Liver (tissue), 9 donors: Measurements from ENCODE around the gene ZDHHC14. TPM values are rescaled to one million over a fixed set of nuclear protein-coding genes. Genes with fewer than 3 reads are reported as not detected.

ENCODE experiments used
- DNase-seq: peaks from one replicate; pipeline ENCODE4 v3.0.0-alpha.2; 2017; ENCODE audit warnings: low spot score
- H3K27ac ChIP-seq, 2 donors: one replicate each; pipeline ENCODE4 v1.7.0; 2013; ENCODE audit warnings: inconsistent platforms in 2 of 2, low read length in 2 of 2, control low read depth in 1 of 2, low read depth in 1 of 2, mild to moderate bottlenecking in 1 of 2
- H3K27me3 ChIP-seq, 4 donors: one replicate each; pipeline versions ENCODE4 v1.6.1 to v1.7.0; 2013; ENCODE audit warnings: low read length in 3 of 4, inconsistent platforms in 1 of 4, mild to moderate bottlenecking in 1 of 4, moderate library complexity in 1 of 4; ENCODE audit not compliant: control insufficient read depth in 4 of 4, insufficient read depth in 4 of 4
- H3K36me3 ChIP-seq, 4 donors: one replicate each; pipeline versions ENCODE4 v1.6.1 to v1.7.0; 2013; ENCODE audit warnings: low read length in 3 of 4, mild to moderate bottlenecking in 3 of 4, low read depth in 1 of 4, moderate library complexity in 1 of 4; ENCODE audit not compliant: control insufficient read depth in 4 of 4, insufficient read depth in 3 of 4
- H3K4me1 ChIP-seq, 4 donors: one replicate each; pipeline versions ENCODE4 v1.6.1 to v1.7.0; 2013; ENCODE audit warnings: low read length in 3 of 4, mild to moderate bottlenecking in 3 of 4, moderate library complexity in 1 of 4; ENCODE audit not compliant: control insufficient read depth in 4 of 4, insufficient read depth in 4 of 4
- H3K4me3 ChIP-seq, 3 donors: one replicate each; pipeline versions ENCODE4 v1.6.1 to v1.7.0; 2013; ENCODE audit warnings: low read length in 3 of 3, control low read depth in 1 of 3, low read depth in 1 of 3, mild to moderate bottlenecking in 1 of 3
- H3K9ac ChIP-seq, 2 donors: one replicate each; pipeline ENCODE4 v1.7.0; 2013; ENCODE audit warnings: low read length in 2 of 2, mild to moderate bottlenecking in 2 of 2, moderate library complexity in 2 of 2, control low read depth in 1 of 2, low read depth in 1 of 2
- H3K9me3 ChIP-seq, 4 donors: one replicate each; pipeline versions ENCODE4 v1.6.1 to v1.7.0; 2013; ENCODE audit warnings: low read length in 3 of 4; ENCODE audit not compliant: control insufficient read depth in 4 of 4
- FOXA1 ChIP-seq: IDR thresholded peaks from 2 replicates; pipeline ENCODE4 v1.6.1; 2016; ENCODE audit warnings: antibody characterized with exemption
- FOXA2 ChIP-seq: IDR thresholded peaks from 2 replicates; pipeline ENCODE4 v1.6.1; 2016; ENCODE audit warnings: antibody characterized with exemption
- GABPA ChIP-seq, 2 donors: IDR thresholded peaks in 1 of 2; conservative IDR thresholded peaks in 1 of 2; 2 replicates each; pipeline ENCODE4 v1.6.1; 2016; ENCODE audit warnings: antibody characterized with exemption in 2 of 2, mild to moderate bottlenecking in 1 of 2, moderate library complexity in 1 of 2
- HNF4A ChIP-seq, 2 donors: conservative IDR thresholded peaks; 2 replicates each; pipeline ENCODE4 v1.6.1; 2016; ENCODE audit warnings: antibody characterized with exemption in 2 of 2, mild to moderate bottlenecking in 2 of 2
- HNF4G ChIP-seq: IDR thresholded peaks from 2 replicates; pipeline ENCODE4 v1.6.1; 2016; ENCODE audit warnings: antibody characterized with exemption
- JUND ChIP-seq, 2 donors: IDR thresholded peaks; 2 replicates each; pipeline ENCODE4 v1.6.1; 2016; ENCODE audit warnings: antibody characterized with exemption in 2 of 2
- RAD21 ChIP-seq, 2 donors: IDR thresholded peaks; 2 replicates each; pipeline ENCODE4 v1.6.1; 2016; ENCODE audit warnings: antibody characterized with exemption in 2 of 2, mild to moderate bottlenecking in 2 of 2
- RXRA ChIP-seq, 2 donors: IDR thresholded peaks; 2 replicates each; pipeline ENCODE4 v1.6.1; 2017 to 2018; ENCODE audit warnings: antibody characterized with exemption in 2 of 2, mild to moderate bottlenecking in 1 of 2
- SP1 ChIP-seq: IDR thresholded peaks from 2 replicates; pipeline ENCODE4 v1.6.1; 2018; ENCODE audit warnings: antibody characterized with exemption, mild to moderate bottlenecking
- YY1 ChIP-seq: IDR thresholded peaks from 2 replicates; pipeline ENCODE4 v1.6.1; 2016; ENCODE audit warnings: antibody characterized with exemption, mild to moderate bottlenecking
- WGBS: extraction: QIAGEN DNeasy Blood & Tissue Kit; methylation state at CpG from one replicate; pipeline ENCODE4 v1.1.7; 2013; 5-methylcytosine and 5-hydroxymethylcytosine counted together
- polyA plus RNA-seq, 2 donors: library from polyadenylated mRNA; stranded (reverse) in 1 of 2; unstranded in 1 of 2; fragments of 200-250 nt in 1 of 2; fragments of >200 nt in 1 of 2; fragmentation: Nextera tagmentation in 1 of 2; extraction: Ambion mirVana in 1 of 2; gene quantifications; one replicate each; pipeline versions ENCODE4 v1.2.1 to v1.2.3, GENCODE V29; 2013 to 2015
- total RNA-seq, 2 donors: library from RNA; depleted of rRNA; stranded (reverse); fragments of >200 nt; gene quantifications; one replicate each; pipeline ENCODE4 v1.2.3, GENCODE V29; 2014
- TF ChIP-seq, protein P1 (sequence below): IDR thresholded peaks from 2 replicates; pipeline ENCODE4 v1.6.1; 2016; ENCODE audit warnings: antibody characterized with exemption
- TF ChIP-seq, protein P2 (sequence below): fragments of 150-350 bp; IDR thresholded peaks from 2 replicates; pipeline ENCODE4 v1.5.1; 2017; ENCODE audit warnings: improper control_type of control experiment, low read depth, low read length; ENCODE audit not compliant: missing input control
- donor health status: healthy.
- donor health status: healthy.
- donor health status: healthy.
- donor health status: healthy.
- donor health status: healthy.

Gene ZDHHC14
- total and polyA plus RNA-seq, 4 donors = 4.4 to 11.7 (median 8.4) TPM

DNA sequence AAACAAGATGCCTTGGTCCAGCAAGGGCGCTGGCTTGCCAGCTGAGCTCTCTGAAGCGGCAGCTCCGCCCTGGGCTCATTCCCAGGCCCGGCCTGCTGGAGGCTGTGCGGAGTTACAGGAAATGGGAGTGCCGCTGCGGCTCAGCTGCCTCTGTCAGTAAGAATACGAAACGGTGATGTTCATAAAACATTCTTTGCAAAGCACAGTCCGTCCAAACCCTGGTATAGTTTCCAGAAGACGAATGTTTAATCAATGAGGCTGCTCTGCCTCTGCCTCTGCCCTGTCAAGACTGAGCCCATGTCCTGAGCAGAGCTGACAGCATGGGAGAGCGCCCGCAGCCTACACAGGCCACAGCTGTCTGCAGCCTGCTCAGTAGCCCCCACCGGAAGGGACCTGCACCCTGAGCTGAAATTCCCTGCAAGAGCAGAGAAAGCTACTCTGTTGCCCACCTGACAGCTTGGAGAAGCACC lies 288.8 kb downstream of the ZDHHC14 start:
- Histone ChIP-seq H3K36me3 (peaks cover 0 to 5% (median 0%) of the 10 kb centered on the region in 4 donors), H3K27ac (peak overlapping the region in 1 of 2 donors; percentile 3), H3K9ac (no peak overlapping the region), H3K4me3 (no peak overlapping the region), H3K4me1 (peaks cover 0 to 8% (median 0%) of the 10 kb centered on the region in 4 donors), H3K27me3 (no peaks in the 10 kb centered on the region), H3K9me3 (no peaks in the 10 kb centered on the region)
- TF ChIP-seq, protein P1, sequence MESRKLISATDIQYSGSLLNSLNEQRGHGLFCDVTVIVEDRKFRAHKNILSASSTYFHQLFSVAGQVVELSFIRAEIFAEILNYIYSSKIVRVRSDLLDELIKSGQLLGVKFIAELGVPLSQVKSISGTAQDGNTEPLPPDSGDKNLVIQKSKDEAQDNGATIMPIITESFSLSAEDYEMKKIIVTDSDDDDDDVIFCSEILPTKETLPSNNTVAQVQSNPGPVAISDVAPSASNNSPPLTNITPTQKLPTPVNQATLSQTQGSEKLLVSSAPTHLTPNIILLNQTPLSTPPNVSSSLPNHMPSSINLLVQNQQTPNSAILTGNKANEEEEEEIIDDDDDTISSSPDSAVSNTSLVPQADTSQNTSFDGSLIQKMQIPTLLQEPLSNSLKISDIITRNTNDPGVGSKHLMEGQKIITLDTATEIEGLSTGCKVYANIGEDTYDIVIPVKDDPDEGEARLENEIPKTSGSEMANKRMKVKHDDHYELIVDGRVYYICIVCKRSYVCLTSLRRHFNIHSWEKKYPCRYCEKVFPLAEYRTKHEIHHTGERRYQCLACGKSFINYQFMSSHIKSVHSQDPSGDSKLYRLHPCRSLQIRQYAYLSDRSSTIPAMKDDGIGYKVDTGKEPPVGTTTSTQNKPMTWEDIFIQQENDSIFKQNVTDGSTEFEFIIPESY = no peak
- TF ChIP-seq GABPA (IDR thresholded peaks at IDR 0.05 in 1 of 2, conservative IDR thresholded peaks at IDR 0.05 in 1 of 2) = no peak
- TF ChIP-seq RAD21 (IDR thresholded peaks at IDR 0.05) = peak; percentile 26 to 57
- TF ChIP-seq RXRA (IDR thresholded peaks at IDR 0.05) = no peak
- 59% methylated on average over 14 of the region's 14 CpGs for WGBS
- DNase-seq = no peak

DNA sequence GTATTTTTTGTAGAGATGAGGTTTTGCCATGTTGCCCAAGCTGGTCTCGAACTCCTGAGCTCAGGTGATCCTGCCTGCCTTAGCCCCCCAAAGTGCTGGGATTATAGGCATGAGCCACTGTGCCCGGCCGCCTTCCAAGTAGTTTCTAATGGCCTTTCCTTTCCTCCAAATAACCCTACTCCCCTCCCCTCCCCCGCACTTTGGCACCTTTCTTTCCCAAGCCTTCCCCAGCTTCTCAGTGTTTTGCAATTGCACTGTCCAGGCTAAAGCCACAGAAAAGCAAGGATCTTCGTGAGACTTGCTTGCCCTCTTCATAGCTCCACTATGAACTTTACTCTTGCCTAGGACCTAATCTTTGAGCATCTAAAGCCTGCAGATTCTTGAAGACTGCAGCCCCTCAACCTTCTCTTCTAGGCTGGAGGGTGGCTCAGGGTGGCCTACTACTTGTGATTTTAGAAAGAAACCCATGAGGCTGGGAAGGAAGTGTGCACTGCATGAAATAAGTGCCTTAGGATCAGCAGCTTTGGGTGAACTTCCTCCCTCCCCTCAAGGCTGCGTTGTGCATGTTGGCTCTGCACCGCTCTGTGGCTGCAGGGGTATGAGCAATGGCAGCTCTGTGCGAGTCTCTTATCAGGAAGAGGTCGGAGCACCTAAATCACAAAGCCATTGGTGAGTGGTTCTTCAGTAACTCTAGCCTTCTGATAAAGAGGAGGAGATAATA lies 289.6 kb downstream of the ZDHHC14 start:
- 75% methylated on average over 9 of the region's 9 CpGs for WGBS
- TF ChIP-seq RXRA (IDR thresholded peaks at IDR 0.05) = no peak
- TF ChIP-seq JUND (IDR thresholded peaks at IDR 0.05) = no peak
- no peak for TF ChIP-seq YY1
- no peak for TF ChIP-seq HNF4G
- TF ChIP-seq FOXA2 = no peak
- no peak for TF ChIP-seq FOXA1
- no peak for TF ChIP-seq HNF4A (conservative IDR thresholded peaks at IDR 0.05)
- TF ChIP-seq SP1 = no peak
- no peak for TF ChIP-seq RAD21 (IDR thresholded peaks at IDR 0.05)
- Histone ChIP-seq H3K27ac (no peak overlapping the region), H3K9ac (no peak overlapping the region), H3K4me3 (no peak overlapping the region), H3K36me3 (peaks cover 0 to 5% (median 0%) of the 10 kb centered on the region in 4 donors), H3K9me3 (no peaks in the 10 kb centered on the region), H3K4me1 (peaks cover 0 to 8% (median 0%) of the 10 kb centered on the region in 4 donors), H3K27me3 (no peaks in the 10 kb centered on the region)
- DNase-seq = no peak

DNA sequence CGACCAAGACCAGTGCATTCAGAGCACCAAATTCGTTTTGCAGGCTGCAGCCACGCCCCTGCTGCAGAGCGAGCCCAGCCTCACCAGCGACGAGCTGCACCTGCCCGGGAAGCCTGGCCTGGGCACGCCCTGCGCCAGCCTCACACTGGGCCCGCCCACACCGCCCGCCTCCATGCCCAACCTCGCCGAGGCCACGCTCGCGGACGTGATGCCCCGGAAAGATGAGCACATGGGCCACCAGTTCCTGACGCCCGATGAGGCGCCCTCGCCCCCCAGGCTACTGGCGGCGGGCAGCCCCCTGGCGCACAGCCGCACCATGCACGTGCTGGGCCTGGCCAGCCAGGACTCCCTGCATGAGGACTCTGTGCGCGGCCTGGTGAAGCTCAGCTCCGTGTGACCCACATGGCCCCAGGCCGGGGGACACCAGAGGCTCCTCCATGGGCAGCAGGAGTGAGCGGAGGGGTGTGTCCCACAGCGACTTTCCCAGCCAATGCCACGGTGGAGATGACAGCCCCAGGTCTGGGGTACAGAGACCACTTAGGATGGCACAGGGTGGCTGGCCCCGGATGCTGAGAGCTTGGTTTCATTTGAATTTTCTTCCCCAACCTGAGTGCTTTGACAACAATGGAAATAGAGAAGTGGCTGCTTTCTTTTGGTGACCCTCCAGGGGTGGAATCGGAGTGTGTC lies 291.9 kb downstream of the ZDHHC14 start:
- no peak for DNase-seq

More for the DNA sequence above, 291.9 kb downstream of the ZDHHC14 start:
- WGBS = 96% methylated on average over 37 of the region's 37 CpGs
- Histone ChIP-seq H3K27ac (no peak overlapping the region), H3K4me3 (no peak overlapping the region), H3K27me3 (no peaks in the 10 kb centered on the region), H3K36me3 (peaks cover 0 to 5% (median 0%) of the 10 kb centered on the region in 4 donors), H3K4me1 (peaks cover 0 to 8% (median 0%) of the 10 kb centered on the region in 4 donors), H3K9me3 (no peaks in the 10 kb centered on the region), H3K9ac (no peak overlapping the region)
- TF ChIP-seq, protein P2, sequence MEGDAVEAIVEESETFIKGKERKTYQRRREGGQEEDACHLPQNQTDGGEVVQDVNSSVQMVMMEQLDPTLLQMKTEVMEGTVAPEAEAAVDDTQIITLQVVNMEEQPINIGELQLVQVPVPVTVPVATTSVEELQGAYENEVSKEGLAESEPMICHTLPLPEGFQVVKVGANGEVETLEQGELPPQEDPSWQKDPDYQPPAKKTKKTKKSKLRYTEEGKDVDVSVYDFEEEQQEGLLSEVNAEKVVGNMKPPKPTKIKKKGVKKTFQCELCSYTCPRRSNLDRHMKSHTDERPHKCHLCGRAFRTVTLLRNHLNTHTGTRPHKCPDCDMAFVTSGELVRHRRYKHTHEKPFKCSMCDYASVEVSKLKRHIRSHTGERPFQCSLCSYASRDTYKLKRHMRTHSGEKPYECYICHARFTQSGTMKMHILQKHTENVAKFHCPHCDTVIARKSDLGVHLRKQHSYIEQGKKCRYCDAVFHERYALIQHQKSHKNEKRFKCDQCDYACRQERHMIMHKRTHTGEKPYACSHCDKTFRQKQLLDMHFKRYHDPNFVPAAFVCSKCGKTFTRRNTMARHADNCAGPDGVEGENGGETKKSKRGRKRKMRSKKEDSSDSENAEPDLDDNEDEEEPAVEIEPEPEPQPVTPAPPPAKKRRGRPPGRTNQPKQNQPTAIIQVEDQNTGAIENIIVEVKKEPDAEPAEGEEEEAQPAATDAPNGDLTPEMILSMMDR = no peak
